ENCODE data around the gene ZNF638.
A peak's percentile ranks its signal among the peaks of the same experiment; 100 is the strongest.
"Not testable (repeated sequence)": the region's sequence is repeated elsewhere in the genome, so short reads cannot be mapped to it uniquely, and the experiment has no call there.

ZNF638 gene, protein sequence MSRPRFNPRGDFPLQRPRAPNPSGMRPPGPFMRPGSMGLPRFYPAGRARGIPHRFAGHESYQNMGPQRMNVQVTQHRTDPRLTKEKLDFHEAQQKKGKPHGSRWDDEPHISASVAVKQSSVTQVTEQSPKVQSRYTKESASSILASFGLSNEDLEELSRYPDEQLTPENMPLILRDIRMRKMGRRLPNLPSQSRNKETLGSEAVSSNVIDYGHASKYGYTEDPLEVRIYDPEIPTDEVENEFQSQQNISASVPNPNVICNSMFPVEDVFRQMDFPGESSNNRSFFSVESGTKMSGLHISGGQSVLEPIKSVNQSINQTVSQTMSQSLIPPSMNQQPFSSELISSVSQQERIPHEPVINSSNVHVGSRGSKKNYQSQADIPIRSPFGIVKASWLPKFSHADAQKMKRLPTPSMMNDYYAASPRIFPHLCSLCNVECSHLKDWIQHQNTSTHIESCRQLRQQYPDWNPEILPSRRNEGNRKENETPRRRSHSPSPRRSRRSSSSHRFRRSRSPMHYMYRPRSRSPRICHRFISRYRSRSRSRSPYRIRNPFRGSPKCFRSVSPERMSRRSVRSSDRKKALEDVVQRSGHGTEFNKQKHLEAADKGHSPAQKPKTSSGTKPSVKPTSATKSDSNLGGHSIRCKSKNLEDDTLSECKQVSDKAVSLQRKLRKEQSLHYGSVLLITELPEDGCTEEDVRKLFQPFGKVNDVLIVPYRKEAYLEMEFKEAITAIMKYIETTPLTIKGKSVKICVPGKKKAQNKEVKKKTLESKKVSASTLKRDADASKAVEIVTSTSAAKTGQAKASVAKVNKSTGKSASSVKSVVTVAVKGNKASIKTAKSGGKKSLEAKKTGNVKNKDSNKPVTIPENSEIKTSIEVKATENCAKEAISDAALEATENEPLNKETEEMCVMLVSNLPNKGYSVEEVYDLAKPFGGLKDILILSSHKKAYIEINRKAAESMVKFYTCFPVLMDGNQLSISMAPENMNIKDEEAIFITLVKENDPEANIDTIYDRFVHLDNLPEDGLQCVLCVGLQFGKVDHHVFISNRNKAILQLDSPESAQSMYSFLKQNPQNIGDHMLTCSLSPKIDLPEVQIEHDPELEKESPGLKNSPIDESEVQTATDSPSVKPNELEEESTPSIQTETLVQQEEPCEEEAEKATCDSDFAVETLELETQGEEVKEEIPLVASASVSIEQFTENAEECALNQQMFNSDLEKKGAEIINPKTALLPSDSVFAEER (N-terminal part only)
- 79.7 to 221 (median 152) reads per million in 18 experiments for total RNA-seq

DNA sequence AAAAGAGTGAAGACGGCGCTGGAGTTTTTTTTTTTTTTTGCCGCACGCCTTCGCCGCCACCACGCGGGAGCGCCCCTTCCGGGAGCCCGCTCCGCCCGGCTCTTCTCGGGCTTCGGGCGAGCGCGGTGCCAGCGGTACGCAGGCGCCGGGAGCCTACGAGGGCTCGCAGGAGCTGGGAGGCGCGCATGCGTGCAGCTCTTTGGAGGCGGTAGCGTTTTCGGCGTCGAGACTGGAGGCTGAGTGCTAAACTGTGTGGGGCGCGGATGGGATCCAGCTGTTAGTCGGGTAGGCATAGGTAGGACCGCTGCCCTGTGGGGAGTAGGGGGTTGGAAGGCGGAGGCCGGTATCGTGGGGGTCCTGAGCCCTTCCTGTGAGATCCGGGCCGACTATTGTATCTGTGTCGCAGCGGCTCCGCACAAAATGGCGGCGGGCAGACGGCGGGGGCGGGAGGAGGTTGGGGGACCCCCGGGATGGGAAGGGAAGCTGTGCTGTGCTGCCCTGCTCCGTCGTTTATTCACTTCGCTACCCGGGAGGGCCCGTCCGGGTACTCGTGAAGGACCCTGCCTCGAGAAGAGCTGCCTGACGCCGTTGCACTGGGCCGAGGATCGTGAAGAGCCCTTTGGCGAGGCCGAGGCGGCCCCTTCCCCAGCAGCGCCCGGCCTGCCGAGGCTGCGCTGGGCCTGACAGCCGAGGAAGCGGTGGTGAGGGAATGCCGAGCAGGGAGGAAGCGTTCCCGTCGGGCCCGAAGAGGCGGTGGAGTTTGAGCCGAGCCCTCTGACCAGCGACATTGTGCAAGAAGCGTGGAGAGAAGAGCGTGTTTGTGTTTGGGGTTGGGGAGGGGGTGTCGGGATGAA lies at the start of gene ZNF638:
Gene ZNF638, plus strand, starts transcription at position 202 of the 854 bp plus-strand sequence. CDS start 17,173 bp downstream, outside the sequence.
- DNase-seq, result peak; percentile 96 to 97

DNA sequence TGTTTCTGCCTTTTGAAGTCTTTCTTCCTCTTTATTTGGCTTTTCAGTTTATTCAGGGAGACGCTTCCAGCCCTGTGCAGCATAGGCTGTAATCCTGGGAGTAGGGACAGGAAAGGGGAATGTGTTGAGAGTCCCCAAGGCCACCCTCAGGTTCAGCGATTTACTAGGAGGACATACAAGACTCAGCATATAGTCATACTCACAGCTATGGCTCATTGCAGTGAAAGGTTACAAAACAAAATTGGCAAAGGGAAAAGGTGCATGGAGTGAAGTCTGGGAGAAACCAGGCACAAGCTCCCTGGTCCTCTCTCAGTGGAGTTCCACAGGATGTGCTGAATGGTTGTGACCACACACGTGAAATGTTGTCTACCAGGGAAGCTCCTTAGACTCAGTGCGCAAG lies 49.6 kb upstream of the ZNF638 start:
- DNase-seq, result no peak

DNA sequence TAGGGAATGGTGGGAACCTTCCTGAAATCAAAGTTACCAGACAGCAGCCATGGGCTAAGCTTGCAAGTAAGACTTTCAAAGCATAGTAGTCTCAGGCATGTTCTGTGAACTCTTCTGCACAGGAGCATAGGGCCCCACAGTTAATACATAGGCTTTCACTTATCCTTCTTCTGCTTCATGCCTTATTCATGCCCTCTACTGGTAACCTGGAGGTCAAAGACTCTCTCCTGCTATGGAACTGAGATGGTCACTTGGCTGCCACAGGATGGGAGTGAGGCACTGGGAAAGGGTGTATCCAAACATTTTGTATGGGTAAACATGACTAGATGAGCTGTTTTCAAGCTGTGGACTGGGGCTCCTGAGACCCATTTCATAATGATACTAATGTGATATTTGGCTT lies 49.1 kb upstream of the ZNF638 start:
- no peak for DNase-seq

DNA sequence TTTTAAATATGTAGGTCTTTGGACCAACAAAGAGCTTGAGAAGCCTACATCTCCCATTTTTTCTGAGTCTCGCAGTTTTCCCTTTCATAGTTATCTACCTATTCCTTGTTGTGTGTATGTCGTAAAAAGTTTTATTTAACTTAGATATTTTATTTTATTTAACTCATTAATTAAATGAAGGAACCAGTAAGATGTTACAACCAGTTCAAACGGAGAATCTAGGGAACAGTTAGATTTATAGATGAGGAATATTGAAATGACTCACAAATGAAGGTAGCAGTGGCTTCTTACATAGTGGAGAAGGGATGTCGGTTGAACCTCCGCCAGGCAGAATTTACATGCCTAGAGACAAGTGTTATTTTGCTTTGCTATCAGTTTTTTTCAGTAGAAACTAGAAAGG lies 48.5 kb upstream of the ZNF638 start:
- DNase-seq, result no peak

DNA sequence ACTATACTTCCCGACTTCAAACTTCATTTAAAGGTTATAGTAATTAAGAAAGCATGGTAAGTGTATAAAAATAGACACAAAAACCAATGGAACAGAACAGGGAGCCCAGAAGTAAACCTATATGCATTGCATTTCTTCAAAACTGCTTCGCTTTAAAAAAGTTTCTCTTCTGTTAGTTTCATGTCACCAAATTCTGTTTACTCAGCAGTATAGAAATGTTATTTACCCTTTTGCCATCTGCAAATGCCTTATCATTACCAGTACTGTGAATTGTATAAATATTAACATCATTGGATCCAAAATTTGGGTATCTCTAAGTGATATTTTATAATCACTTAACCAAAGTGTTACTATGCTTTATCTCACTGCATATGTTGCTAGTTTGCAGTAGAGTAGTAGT lies 45.9 kb upstream of the ZNF638 start:
- DNase-seq, result no peak

DNA sequence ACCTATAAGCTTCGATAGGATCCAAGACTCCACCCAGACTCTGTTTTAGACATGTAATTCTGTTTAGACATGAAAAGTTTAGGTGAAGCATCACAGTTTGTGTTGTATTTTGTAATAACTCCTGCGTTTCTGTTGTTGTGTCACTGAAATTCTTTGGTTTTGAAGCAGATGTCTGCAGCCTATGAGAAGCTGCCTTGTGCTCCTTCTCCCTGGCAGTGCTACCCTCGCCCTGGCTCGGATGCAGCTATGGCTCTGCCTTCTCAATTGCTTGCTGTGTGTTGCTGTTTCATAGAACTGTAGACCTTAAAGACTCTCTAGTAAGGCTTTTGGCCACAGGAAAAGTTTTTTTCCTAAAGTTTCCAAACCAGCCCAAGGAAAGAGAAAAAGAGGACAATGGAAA lies 40.2 kb upstream of the ZNF638 start:
- DNase-seq, result no peak

DNA sequence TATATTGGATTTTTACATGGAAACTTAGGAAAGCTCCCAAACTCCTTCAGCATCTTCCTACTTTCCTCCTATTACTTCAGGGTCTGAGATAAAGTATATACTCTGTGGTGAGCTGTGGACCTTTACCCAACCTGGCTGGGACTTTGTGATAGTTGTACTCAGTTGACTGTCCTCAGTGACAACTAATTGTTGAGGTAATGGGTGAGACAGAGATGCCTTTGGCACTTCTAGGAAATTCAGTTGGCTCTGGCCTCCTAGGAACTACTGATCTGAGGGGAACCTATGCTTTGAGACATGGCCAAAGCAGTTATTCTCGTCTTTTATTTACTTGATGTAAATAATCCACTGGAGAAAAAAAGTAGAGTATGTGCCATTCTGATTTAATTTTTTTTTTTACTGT lies 39.4 kb upstream of the ZNF638 start:
- no peak for DNase-seq

DNA sequence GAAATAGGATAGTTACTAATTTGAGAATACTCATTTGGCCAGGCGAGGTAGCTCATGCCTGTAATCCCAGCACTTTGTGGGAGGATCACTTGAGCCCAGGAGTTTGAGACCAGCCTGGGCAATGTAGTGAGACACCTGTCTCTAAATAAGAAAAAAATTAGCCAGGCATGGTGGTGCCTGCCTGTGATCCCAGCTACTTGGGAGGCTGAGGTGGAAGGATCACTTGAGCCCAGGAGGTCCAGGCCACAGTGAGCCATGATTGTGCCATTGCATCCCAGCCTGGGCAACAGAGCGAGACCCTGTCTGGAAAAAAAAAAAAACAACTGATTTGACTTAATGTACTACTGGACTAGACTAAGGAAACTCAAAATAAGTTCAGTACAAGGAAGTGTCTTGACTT lies 32.7 kb upstream of the ZNF638 start:
- no peak for DNase-seq

DNA sequence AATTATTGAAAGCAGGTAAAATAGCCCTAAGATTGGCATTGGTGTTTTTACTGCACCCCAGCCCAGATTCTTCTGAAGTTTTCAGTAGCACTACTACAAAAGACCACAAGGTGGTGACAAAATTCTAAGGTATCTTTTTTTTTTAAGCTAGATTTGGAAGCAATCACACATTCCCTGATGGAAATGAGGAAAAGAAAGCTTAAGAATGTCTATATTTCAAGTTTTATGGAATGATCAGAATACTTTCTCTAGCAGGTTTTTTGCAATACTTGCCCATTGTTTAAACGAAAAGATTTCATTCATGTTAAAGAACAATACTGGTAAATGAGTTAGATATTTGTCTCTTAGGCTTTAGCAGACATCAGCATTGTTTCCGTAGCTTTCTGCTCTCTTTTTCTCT lies 32.1 kb upstream of the ZNF638 start:
- DNase-seq, result peak; percentile 9 to 42

DNA sequence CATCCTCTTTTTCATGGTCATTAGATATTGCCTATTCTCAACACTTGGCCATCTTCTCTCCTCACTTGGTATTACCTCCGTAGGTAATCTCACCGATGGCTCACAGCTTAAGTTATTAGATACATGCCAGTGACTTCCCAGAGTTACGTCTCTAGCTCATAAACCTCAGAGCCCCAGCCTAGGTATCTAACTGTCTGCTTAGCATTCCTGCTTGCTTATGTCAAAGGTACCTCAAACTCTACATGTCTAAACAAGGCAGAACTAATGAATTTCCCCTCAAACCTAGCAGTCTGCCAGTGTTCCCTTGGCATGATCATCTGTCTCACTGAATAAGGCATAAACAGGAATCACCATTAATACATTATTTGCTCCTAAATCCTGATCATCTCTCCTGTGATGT lies 27.7 kb upstream of the ZNF638 start:
- DNase-seq, result no peak

DNA sequence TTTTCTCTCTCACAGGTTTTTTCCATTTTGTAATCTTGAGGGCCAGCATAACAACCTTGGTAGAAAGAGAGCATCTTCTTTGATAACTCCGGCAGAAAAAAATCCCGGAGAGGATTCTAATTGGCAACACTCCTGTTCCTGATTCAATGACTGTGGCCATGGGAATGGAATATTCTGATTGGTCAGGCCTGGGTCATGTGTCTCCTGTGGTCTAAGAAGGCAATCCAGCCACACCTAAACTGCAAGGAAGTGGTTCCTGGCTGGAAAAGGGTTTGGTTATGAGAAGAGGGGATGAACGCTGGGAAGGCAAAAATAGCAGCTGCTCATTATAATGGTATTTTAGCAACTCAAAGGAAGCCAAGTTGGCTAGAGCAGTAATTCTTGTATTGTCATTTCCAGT lies 24.8 kb upstream of the ZNF638 start:
- DNase-seq, result no peak

DNA sequence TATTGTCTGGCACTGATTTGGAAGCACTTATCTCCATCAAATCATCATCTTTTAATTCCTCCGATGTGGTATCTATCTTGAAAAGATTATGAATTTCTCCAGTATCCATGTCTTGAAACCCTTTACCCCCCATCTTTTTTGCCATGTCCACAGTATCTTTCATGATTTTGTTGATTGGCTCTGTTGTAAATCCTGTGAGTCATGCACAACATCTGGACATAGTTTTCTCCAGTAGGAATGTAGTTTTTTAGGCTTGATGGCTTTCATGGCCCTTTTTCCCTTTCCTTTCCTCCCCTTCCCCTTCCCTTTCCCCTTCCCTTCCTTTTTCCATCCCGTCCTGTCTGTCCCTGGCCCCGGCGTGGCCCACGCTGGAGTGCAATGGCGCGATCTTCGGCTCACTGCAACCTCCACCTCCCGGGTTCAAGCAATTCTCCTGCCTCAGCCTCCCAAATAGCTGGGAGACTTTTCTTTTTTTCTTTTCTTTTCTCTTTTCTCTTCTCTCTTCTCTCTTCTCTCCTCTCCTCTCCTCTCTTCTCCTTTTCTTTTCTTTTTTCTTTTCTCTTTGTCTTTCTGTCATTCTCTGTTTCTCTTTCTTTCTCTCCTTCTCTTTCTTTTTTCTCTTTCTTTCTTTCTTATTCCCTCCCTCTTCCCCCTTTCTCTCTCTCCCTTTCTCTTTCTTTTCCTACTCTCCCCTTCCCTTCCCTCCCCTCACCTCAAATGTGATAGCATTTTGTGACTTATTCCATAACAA lies 18.4 kb upstream of the ZNF638 start:
- DNase-seq, result no peak

DNA sequence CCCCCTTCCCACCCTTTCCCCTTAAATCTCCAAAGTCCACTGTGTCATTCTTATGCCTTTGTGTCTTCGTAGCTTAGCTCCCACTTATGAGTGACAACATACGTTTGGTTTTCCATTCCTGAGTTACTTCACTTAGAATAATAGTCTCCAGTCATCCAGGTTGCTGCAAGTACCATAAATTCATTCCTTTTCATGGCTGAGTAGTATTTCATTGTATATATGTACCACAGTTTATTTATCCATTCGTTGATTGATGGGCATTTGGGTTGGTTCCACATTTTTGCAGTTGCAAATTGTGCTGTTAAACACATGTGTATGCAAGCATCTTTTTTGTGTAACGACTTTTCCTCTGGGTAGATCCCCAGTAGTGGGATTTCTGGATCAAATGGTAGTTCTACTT lies 14.5 kb upstream of the ZNF638 start:
- no peak for DNase-seq

DNA sequence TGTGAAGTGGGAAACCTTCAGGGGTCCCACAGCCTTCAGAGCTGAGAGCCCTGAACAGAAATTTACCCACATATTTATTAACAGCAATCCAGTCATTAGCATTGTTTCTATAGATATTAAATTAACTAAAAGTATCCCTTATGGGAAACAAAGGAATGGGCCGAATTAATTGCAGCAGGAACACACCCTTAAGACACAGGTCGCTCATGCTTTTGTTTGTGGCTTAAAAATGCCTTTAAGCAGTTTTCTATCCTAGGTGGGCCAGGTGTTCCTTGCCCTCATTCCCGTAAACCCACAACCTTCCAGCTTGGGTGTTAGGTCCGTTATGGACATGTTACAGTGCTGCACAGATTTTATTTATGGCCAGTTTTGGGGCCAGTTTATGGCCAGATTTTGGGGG lies 13.7 kb upstream of the ZNF638 start:
- not testable (repeated sequence) for DNase-seq

DNA sequence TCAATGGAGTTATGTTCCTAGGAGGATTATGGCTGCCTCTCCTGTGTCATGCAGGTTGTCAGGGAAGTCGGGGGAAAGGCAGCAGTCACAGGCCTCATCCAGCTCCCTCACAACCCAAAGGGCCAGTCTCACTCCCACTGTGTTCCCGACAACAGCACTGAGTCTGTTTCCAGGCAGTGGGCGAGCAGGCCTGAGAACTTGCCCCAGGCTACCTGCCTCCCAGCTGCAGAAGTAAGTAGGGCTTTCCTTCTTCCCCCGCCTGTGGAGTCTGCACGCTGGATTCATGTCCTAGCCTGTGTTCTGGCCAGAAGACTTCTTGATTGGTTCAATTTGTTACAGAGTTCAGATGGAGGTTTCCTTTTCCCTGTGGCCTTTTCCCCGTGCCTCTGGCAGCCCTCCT lies 8.2 kb upstream of the ZNF638 start:
- DNase-seq, result no peak

DNA sequence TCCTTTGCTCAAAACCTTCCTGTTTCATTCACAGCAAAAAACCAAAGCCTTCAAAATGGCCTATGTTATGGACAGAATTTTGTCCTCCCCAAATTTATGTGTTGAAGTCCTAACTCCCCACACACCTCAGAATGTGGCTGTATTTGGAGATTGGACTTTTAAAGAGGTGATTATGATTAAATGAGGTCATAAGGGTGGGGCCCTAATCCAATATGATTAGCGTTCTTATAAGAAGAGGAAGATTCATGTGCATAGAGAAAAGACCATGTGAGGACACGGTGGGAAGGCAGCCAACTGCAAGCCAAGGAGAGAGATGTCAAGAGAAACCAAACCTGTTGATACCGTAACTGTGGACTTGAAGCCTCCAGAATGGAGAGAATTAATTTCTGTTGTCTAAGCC lies 4.6 kb upstream of the ZNF638 start:
- DNase-seq, result no peak

DNA sequence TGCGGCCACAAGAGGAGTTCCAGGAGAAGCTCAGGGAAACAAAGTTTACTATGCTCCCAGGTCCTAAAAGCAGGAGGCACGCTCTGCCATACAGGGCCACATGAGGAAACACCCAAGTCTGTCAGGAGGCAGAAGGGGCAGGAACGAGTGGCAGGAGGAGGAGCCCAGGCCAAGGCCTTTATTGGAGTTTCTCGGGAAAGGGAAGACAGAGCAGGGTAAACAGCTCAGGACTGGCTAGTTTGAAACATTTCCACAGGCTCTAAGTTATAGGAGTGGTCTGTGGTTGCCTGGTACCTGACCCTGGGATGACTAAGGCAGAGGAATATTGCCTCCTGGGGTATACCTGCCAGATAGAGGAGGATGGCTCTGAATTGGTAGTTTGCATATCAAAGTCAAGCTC lies 3.7 kb upstream of the ZNF638 start:
- no peak for DNase-seq

DNA sequence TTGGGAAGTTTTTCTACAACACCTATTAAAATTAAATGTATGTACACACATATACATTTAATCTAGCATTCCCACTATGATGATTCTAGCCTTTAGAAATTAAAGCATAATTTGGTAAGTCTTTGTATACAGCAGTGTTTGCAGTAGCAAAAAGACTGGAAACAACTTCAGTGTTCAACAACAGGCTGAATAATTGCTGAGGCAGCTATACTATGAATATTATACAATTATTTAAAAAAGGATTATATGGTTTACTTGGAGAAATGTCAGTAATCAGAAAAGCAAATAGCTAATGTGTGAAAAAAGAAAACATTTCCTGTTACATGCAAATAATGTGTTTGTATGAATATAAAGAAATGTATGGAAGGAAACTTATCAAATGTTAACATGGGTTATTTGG lies 1.4 kb upstream of the ZNF638 start:
- DNase-seq, result no peak

DNA sequence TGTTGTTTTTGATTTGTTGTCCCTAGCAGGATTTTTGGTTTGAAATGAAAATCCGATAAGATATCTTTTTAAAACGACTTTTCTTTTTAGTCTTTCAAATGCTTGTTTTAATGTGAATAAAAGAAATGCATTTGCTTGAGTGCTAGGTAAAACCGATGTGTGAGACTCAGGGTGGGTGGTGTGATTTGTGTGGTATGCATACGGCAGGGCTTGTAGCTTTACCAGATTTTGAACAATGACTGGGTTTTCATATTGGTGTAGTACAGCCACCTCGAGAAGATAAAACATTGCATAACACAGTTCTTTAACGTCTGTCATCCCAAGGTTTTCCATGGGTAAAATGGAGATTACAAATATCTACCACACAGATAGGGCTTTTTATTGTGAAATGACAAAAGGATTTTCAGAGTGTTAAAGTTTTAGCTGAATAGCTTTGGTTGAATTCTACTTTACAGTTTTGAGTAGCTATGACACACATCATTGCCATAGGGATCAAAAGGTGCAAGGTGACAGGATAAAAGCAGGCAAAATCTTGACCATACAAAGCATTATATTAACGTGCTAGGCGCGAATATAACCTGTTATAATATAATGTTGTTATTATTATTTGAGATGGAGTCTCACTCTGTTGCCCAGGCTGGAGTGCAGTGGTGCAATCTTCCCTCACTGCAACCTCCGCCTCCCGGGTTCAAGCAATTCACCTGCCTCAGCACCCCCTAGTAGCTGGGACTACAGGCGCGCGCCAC lies 824 bp upstream of the ZNF638 start:
- DNase-seq, result no peak

DNA sequence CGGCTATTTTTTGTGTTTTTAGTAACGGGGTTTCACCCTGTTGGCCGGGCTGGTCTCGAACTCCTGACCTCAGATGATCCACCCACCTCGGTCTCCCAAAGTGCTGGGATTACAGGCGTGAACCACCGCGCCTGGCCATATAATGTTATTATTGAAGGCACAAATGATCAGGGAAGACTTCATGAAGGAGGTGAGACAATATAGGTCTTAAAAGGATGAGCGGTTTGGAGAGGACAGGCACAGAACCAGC lies 326 bp upstream of the ZNF638 start:
- not testable (repeated sequence) for DNase-seq

DNA sequence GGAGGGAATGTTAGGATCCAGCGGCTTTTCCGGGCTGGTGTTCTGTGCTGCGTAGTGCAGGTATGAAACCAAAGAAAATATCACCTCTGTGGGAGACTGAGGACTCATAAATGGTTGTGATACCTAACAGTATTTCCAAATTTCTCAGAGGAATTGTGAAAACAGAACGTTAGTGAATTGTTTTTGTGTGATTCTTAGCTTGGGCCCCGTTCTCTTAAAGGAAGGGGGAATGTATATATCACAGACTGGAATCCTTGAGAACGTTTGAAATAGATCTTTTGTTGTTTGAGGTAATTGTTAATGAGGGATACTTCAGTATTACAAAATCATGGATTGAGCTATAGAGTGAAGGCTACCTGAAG lies 834 bp downstream of the ZNF638 start:
- peak in 1 of 2 donors; percentile 41 for DNase-seq

Measured in inflammatory macrophage (primary cell).